ENCODE results near the gene ANKRD23. TPM values are rescaled to one million over a fixed set of nuclear protein-coding genes. Genes with fewer than 3 reads are reported as not detected.
A peak's percentile ranks its signal among the peaks of the same experiment; 100 is the strongest.

The ANKRD23 gene
- total and polyA plus RNA-seq, 2 experiments from 2014 or later, result 0.76 to 1.4 TPM

- Histone ChIP-seq H3K4me2 (ENCODE audit: unreplicated experiment) (peak overlapping the region; percentile 99), H3K4me3 (peak overlapping the region; percentile 86), H3K36me3 (ENCODE audit: low read depth) (no peaks in the 10 kb centered on the region), H3F3A (ENCODE audit: insufficient read depth) (no peaks in the 10 kb centered on the region), H3K9me3 (ENCODE audit: low read depth) (no peaks in the 10 kb centered on the region), H4K20me1 (ENCODE audit: insufficient read depth) (no peaks in the 10 kb centered on the region), H3K9me2 (ENCODE audit: insufficient read depth) (no peaks in the 10 kb centered on the region), H3K27ac (peak overlapping the region; percentile 75), H3K27me3 (replicated peaks; ENCODE audit: insufficient read depth) (no peaks in the 10 kb centered on the region), H3K4me1 (ENCODE audit: insufficient read depth) (peaks cover 15% of the 10 kb centered on the region), H2AFZ (peak overlapping the region; percentile 78), H3K79me2 (ENCODE audit: insufficient read depth) (peaks cover 35% of the 10 kb centered on the region), H3K9ac (peak overlapping the region; percentile 95)
- WGBS, 2 experiments (ENCODE audit: low coverage in 1 of 2, low lambda C conversion rate in 2 of 2, missing lambda C conversion rate in 2 of 2), result 1 to 2% methylated on average over 12 to 57 of the region's 76 CpGs
- TF ChIP-seq EZH2 (IDR thresholded peaks at IDR 0.05; ENCODE audit: insufficient read depth, poor library complexity, severe bottlenecking), result no peak
- TF ChIP-seq EZH2phosphoT487 (IDR thresholded peaks at IDR 0.05; ENCODE audit: insufficient read depth, low read depth), result no peak
- DNase-seq, result peak; percentile 92
- in situ Hi-C loops (cut with MboI), result loop anchor here (25.0 kb wide), 1 partner anchor 244 kb away; the partner anchor contains the start of gene ANKRD36
Observed at GRCh38 chr2:96868555-96869280, 24.9 kb upstream of the ANKRD23 start.

GRCh38 chr2:96867756-96868554 lies 24.1 kb upstream of the ANKRD23 start:
- H3K9me3 ChIP-seq (ENCODE audit: low read depth), result no peaks in the 10 kb centered on the region
- H3F3A ChIP-seq (ENCODE audit: insufficient read depth), result no peaks in the 10 kb centered on the region
- H3K9ac ChIP-seq, result peak overlapping the region; percentile 95
- 5 to 6% methylated on average over 25 to 27 of the region's 27 CpGs for WGBS, 2 experiments (ENCODE audit: low coverage in 1 of 2, low lambda C conversion rate in 2 of 2, missing lambda C conversion rate in 2 of 2)
- peak overlapping the region; percentile 86 for H3K4me3 ChIP-seq
- peak overlapping the region; percentile 75 for H3K27ac ChIP-seq
- H4K20me1 ChIP-seq (ENCODE audit: insufficient read depth), result no peaks in the 10 kb centered on the region
- peak; percentile 63 for DNase-seq
- peak overlapping the region; percentile 78 for H2AFZ ChIP-seq
- H3K4me1 ChIP-seq (ENCODE audit: insufficient read depth), result peaks cover 7% of the 10 kb centered on the region
- in situ Hi-C loops (cut with MboI), result loop anchor here (25.0 kb wide), 1 partner anchor 244 kb away; the partner anchor contains the start of gene ANKRD36
- no peaks in the 10 kb centered on the region for H3K9me2 ChIP-seq (ENCODE audit: insufficient read depth)
- peaks cover 6% of the 10 kb centered on the region; the same call in 1 of the 2 replicates for H3K36me3 ChIP-seq (ENCODE audit: low read depth)
- TF ChIP-seq EZH2phosphoT487 (IDR thresholded peaks at IDR 0.05; ENCODE audit: insufficient read depth, low read depth) (no peak), EZH2 (IDR thresholded peaks at IDR 0.05; ENCODE audit: insufficient read depth, poor library complexity, severe bottlenecking) (no peak)
- peak overlapping the region; percentile 99 for H3K4me2 ChIP-seq (ENCODE audit: unreplicated experiment)
- H3K27me3 ChIP-seq (replicated peaks; ENCODE audit: insufficient read depth), result no peaks in the 10 kb centered on the region
- H3K79me2 ChIP-seq (ENCODE audit: insufficient read depth), result peaks cover 35% of the 10 kb centered on the region

GRCh38 chr2:96866986-96867755 lies 23.4 kb upstream of the ANKRD23 start:
- peaks cover 5% of the 10 kb centered on the region; the same call in 1 of the 2 replicates for H3K4me1 ChIP-seq (ENCODE audit: insufficient read depth)
- H3K27ac ChIP-seq, result peak overlapping the region; percentile 75
- peak overlapping the region; percentile 86 for H3K4me3 ChIP-seq
- TF ChIP-seq EZH2 (IDR thresholded peaks at IDR 0.05; ENCODE audit: insufficient read depth, poor library complexity, severe bottlenecking) (no peak), EZH2phosphoT487 (IDR thresholded peaks at IDR 0.05; ENCODE audit: insufficient read depth, low read depth) (no peak)
- no peaks in the 10 kb centered on the region for H4K20me1 ChIP-seq (ENCODE audit: insufficient read depth)
- H3K4me2 ChIP-seq (ENCODE audit: unreplicated experiment), result peak overlapping the region; percentile 99
- H3F3A ChIP-seq (ENCODE audit: insufficient read depth), result no peaks in the 10 kb centered on the region
- no peaks in the 10 kb centered on the region for H3K9me3 ChIP-seq (ENCODE audit: low read depth)
- WGBS, 2 experiments (ENCODE audit: low coverage in 1 of 2, low lambda C conversion rate in 2 of 2, missing lambda C conversion rate in 2 of 2), result 58 to 59% methylated on average over 22 of the region's 22 CpGs
- H3K9me2 ChIP-seq (ENCODE audit: insufficient read depth), result no peaks in the 10 kb centered on the region
- peaks cover 6% of the 10 kb centered on the region; the same call in 1 of the 2 replicates for H3K36me3 ChIP-seq (ENCODE audit: low read depth)
- no peaks in the 10 kb centered on the region for H3K27me3 ChIP-seq (replicated peaks; ENCODE audit: insufficient read depth)
- peak overlapping the region; percentile 95 for H3K9ac ChIP-seq
- H3K79me2 ChIP-seq (ENCODE audit: insufficient read depth), result peaks cover 35% of the 10 kb centered on the region
- DNase-seq, result no peak
- H2AFZ ChIP-seq, result peak overlapping the region; percentile 78
- in situ Hi-C loops (cut with MboI), result loop anchor here (25.0 kb wide), 1 partner anchor 245 kb away; the partner anchor contains the start of gene ANKRD36

All from GM23248 (cell line).